Measurements from ENCODE around the gene EP300. TPM values are rescaled to one million over a fixed set of nuclear protein-coding genes. Genes with fewer than 3 reads are reported as not detected.

Gene EP300
- total RNA-seq, 1 experiment from 2014 or later, result 11.0 TPM

GRCh38 chr22:41216984-41217383 lies 124.6 kb downstream of the EP300 start:
- no peak overlapping the region for H3K4me3 ChIP-seq
- no peaks in the 10 kb centered on the region for H3K9me3 ChIP-seq
- no peak for DNase-seq
- H3K36me3 ChIP-seq, result peaks cover 48% of the 10 kb centered on the region
- H3K27me3 ChIP-seq, result no peaks in the 10 kb centered on the region

GRCh38 chr22:41217553-41218157 lies 125.3 kb downstream of the EP300 start:
- peaks cover 49% of the 10 kb centered on the region for H3K36me3 ChIP-seq
- no peak for DNase-seq

GRCh38 chr22:41222846-41223507 lies 130.6 kb downstream of the EP300 start:
- H3K9me3 ChIP-seq, result no peaks in the 10 kb centered on the region
- no peak for DNase-seq
- H3K27me3 ChIP-seq, result no peaks in the 10 kb centered on the region
- H3K4me3 ChIP-seq, result no peak overlapping the region
- peaks cover 23% of the 10 kb centered on the region for H3K36me3 ChIP-seq

More at GRCh38 chr22:41217553-41218157, 125.3 kb downstream of the EP300 start:
- no peaks in the 10 kb centered on the region for H3K27me3 ChIP-seq
- no peaks in the 10 kb centered on the region for H3K9me3 ChIP-seq
- H3K4me3 ChIP-seq, result no peak overlapping the region

- peaks cover 21% of the 10 kb centered on the region for H3K36me3 ChIP-seq
- no peaks in the 10 kb centered on the region for H3K9me3 ChIP-seq
- no peaks in the 10 kb centered on the region for H3K27me3 ChIP-seq
- no peak overlapping the region for H3K4me3 ChIP-seq
- DNase-seq, result no peak
Observed at GRCh38 chr22:41223535-41223934, 131.1 kb downstream of the EP300 start.

- Histone ChIP-seq H3K27me3 (no peaks in the 10 kb centered on the region), H3K9me3 (no peaks in the 10 kb centered on the region), H3K4me3 (no peak overlapping the region), H3K36me3 (peaks cover 12% of the 10 kb centered on the region)
- no peak for DNase-seq
Observed at GRCh38 chr22:41226723-41227655, 134.6 kb downstream of the EP300 start.

GRCh38 chr22:41229215-41229614 lies 136.8 kb downstream of the EP300 start:
- Histone ChIP-seq H3K4me3 (no peak overlapping the region), H3K36me3 (peaks cover 8% of the 10 kb centered on the region)
- no peak for DNase-seq

More at GRCh38 chr22:41229215-41229614, 136.8 kb downstream of the EP300 start:
- no peaks in the 10 kb centered on the region for H3K27me3 ChIP-seq
- no peaks in the 10 kb centered on the region for H3K9me3 ChIP-seq

Other genes starting within 250 kb of the EP300 start
- 314 and 355 TPM in 2 replicates for gene ST13, start 236.0 kb upstream of the EP300 start, total RNA-seq (2014; rRNA removed; shearing (Covaris generic); ENCODE audit: low replicate concordance)
- 3.0 and 5.8 TPM in 2 replicates for gene XPNPEP3, start 235.4 kb upstream of the EP300 start, total RNA-seq (2014; rRNA removed; shearing (Covaris generic); ENCODE audit: low replicate concordance)
- gene DNAJB7, start 230.5 kb upstream of the EP300 start, total RNA-seq (2014; rRNA removed; shearing (Covaris generic); ENCODE audit: low replicate concordance), result not detected in 2 replicates
- gene RBX1, start 141.2 kb upstream of the EP300 start, total RNA-seq (2014; rRNA removed; shearing (Covaris generic); ENCODE audit: low replicate concordance), result 92.9 and 124 TPM in 2 replicates
- 17.4 and 30.3 TPM in 2 replicates for gene L3MBTL2, start 112.7 kb downstream of the EP300 start, total RNA-seq (2014; rRNA removed; shearing (Covaris generic); ENCODE audit: low replicate concordance)
- not detected in 2 replicates for gene CHADL, start 148.3 kb downstream of the EP300 start, total RNA-seq (2014; rRNA removed; shearing (Covaris generic); ENCODE audit: low replicate concordance)
- 159 and 226 TPM in 2 replicates for gene RANGAP1, start 193.6 kb downstream of the EP300 start, total RNA-seq (2014; rRNA removed; shearing (Covaris generic); ENCODE audit: low replicate concordance)
- 32.2 and 43.0 TPM in 2 replicates for gene ZC3H7B, start 208.9 kb downstream of the EP300 start, total RNA-seq (2014; rRNA removed; shearing (Covaris generic); ENCODE audit: low replicate concordance)

Data from MG63 (cell line).